Left lung (tissue), 10 donors: ENCODE measurements around the gene HIBCH. TPM values are rescaled to one million over a fixed set of nuclear protein-coding genes. Genes with fewer than 3 reads are reported as not detected.
"Not testable (repeated sequence)": the region's sequence is repeated elsewhere in the genome, so short reads cannot be mapped to it uniquely, and the experiment has no call there.

Source experiments
- ATAC-seq: fragments of 200-7000 bp; cut with Tn5 transposase; one replicate; pipeline ENCODE4 v1.9.1; 2020; ENCODE audit warnings: moderate library complexity
- DNase-seq, 4 donors: peaks; one replicate each; pipeline ENCODE4 v3.0.0-alpha.2; 2013 to 2020
- H3K27ac ChIP-seq, 2 donors: fragments of 200-600 bp; sonication (generic) in 1 of 2; one replicate each; pipeline versions ENCODE4 v1.5.0 to v1.8.0; 2020 to 2021
- H3K27me3 ChIP-seq, 2 donors: fragments of 200-600 bp; sonication (generic) in 1 of 2; one replicate each; pipeline versions ENCODE4 v1.5.0 to v1.8.0; 2020 to 2021
- H3K36me3 ChIP-seq, 2 donors: fragments of 200-600 bp; sonication (generic) in 1 of 2; one replicate each; pipeline versions ENCODE4 v1.5.0 to v1.8.0; 2020 to 2021
- H3K4me1 ChIP-seq, 2 donors: fragments of 200-600 bp; one replicate each; pipeline ENCODE4 v1.8.0; 2021
- H3K4me3 ChIP-seq, 2 donors: fragments of 200-600 bp; sonication (generic) in 1 of 2; one replicate each; pipeline versions ENCODE4 v1.5.0 to v1.8.0; 2020 to 2021; ENCODE audit warnings: mild to moderate bottlenecking in 1 of 2
- H3K9me3 ChIP-seq, 2 donors: fragments of 200-600 bp; sonication (generic) in 1 of 2; one replicate each; pipeline versions ENCODE4 v1.5.0 to v1.8.0; 2020 to 2021
- intact Hi-C, 2 donors: fragments of 100-400 bp; cut with DNase I; formaldehyde crosslinking; loops; one replicate each; pipeline versions ENCODE4 v1.11.2 to v1.14.2; 2022
- polyA plus RNA-seq, 6 donors: library from polyadenylated mRNA; unstranded; fragments of 120-200 nt; gene quantifications; one replicate each; pipeline ENCODE4 v1.2.1, GENCODE V29; 2013; ENCODE audit not compliant: insufficient read length in 6 of 6
- total RNA-seq, 2 donors: library from RNA; stranded (reverse); fragmentation: NEBNext Ultra II Directional; extraction: Animal tissue kit (Norgen Biotek cat#: 25700); gene quantifications; one replicate each; pipeline ENCODE4 v1.2.1, GENCODE V29; 2021
- TF ChIP-seq, protein P1 (sequence below), 2 donors: fragments of 200-600 bp; sonication (generic) in 1 of 2; IDR thresholded peaks; one replicate each; pipeline versions ENCODE4 v1.5.0 to v1.8.0; 2021; ENCODE audit warnings: antibody characterized with exemption in 2 of 2
- donor health status: DM: no; HTN: yes; CAD: no.
- donor health status: DM: no; HTN: no; CAD: no.

HIBCH gene
- total and polyA plus RNA-seq, 8 donors, result 31.8 to 86.8 (median 71.9) TPM

DNA sequence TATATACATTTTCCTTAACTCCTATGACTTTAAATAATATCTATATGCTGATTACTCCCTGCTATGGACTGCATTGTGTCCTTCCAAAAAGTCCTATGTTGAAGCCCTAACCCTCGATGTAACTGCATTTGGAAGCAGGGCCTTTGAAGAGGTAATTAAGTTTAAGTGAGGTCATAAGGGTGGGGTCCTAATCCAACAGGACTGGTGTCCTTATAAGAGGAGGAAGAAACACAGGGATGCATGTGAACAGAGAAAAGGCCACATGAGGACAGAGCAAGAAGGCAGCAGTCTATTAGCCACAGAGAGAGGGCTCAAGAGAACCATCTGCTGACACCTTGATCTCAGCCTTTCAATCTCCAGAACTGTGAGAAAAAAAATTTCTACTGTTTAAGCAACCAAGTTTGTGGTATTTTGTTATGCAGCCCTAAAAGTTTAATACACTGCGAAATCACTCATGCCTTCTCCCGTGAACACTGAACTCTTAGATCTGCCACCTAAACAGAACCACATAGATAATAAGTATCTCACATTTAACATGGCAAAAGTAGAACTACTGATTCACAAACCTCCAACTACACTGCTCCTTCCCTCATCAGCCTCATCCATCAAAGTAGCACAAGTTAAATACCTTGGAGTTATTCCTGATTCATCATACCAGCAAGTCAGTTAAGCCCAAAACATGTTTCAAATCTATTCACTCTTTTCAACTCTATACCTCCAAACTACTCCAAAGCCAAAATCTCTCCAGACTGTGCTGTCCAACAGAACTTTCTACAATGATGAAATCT, 65.4 kb downstream of the HIBCH start:
- ATAC-seq (no peak), DNase-seq (no peak)
- Histone ChIP-seq H3K27me3 (no peaks in the 10 kb centered on the region), H3K27ac (no peak overlapping the region), H3K4me3 (no peak overlapping the region), H3K9me3 (no peaks in the 10 kb centered on the region), H3K4me1 (no peaks in the 10 kb centered on the region), H3K36me3 (peaks cover 0 to 59% of the 10 kb centered on the region in 2 donors)
- intact Hi-C loops, result no loop called here
- TF ChIP-seq, protein P1, sequence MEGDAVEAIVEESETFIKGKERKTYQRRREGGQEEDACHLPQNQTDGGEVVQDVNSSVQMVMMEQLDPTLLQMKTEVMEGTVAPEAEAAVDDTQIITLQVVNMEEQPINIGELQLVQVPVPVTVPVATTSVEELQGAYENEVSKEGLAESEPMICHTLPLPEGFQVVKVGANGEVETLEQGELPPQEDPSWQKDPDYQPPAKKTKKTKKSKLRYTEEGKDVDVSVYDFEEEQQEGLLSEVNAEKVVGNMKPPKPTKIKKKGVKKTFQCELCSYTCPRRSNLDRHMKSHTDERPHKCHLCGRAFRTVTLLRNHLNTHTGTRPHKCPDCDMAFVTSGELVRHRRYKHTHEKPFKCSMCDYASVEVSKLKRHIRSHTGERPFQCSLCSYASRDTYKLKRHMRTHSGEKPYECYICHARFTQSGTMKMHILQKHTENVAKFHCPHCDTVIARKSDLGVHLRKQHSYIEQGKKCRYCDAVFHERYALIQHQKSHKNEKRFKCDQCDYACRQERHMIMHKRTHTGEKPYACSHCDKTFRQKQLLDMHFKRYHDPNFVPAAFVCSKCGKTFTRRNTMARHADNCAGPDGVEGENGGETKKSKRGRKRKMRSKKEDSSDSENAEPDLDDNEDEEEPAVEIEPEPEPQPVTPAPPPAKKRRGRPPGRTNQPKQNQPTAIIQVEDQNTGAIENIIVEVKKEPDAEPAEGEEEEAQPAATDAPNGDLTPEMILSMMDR (IDR thresholded peaks at IDR 0.05), result no peak

DNA sequence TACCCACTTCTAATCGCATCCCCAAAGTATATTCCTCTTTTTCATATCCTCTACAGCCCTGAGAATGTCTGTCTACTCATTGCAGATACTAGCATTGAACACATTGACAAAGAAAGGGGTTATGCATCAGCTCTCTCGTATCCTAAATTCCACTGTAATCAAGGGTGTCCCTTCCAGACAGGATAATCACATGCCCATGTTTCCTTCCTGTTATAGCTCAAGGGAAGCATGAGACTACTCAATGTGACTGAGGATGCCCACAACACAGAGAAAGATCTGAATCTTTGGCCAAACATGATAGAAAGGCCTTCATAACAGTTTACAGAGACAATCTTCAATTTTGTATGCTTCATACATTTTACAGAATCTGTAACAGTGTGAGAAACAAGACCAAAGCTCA, 69.2 kb downstream of the HIBCH start:
- intact Hi-C loops, result no loop called here
- H3K36me3 ChIP-seq, result peaks cover 0 to 42% of the 10 kb centered on the region in 2 donors
- H3K4me3 ChIP-seq, result no peak overlapping the region
- TF ChIP-seq, protein P1 (IDR thresholded peaks at IDR 0.05), result no peak
- no peak overlapping the region for H3K27ac ChIP-seq
- no peaks in the 10 kb centered on the region for H3K27me3 ChIP-seq
- DNase-seq (no peak), ATAC-seq (no peak)
- no peaks in the 10 kb centered on the region for H3K9me3 ChIP-seq
- H3K4me1 ChIP-seq, result no peaks in the 10 kb centered on the region

DNA sequence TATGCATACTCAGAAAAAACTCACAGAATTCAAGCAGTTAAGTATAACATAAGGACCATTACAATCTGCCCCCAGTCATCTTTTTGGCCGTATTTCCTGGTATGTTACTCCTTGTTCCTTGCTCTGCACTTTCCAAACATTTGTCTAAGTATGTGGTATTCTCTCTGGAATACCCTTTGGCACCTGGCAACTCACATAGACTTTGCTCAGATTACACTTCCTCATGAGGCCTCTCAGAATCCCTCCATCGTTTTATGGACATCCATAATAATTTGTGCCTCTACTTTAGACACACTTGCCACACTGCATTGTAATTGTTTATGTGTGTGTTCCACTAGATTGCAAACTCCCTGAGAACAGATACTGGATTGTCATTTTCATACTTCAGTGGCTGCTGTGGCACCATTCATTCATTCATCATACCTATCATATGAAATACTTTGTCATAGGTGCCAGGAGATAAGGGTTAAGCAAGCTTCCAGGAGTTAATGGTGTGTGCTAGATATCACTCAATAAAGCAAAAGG, 84.0 kb downstream of the HIBCH start:
- intact Hi-C loops, result no loop called here
- Histone ChIP-seq H3K36me3 (peaks cover 0 to 24% of the 10 kb centered on the region in 2 donors), H3K4me1 (no peaks in the 10 kb centered on the region), H3K27ac (no peak overlapping the region), H3K4me3 (no peak overlapping the region), H3K9me3 (no peaks in the 10 kb centered on the region), H3K27me3 (no peaks in the 10 kb centered on the region)
- ATAC-seq (no peak), DNase-seq (no peak)
- TF ChIP-seq, protein P1 (IDR thresholded peaks at IDR 0.05), result no peak

- Histone ChIP-seq H3K27ac (no peak overlapping the region), H3K4me3 (no peak overlapping the region), H3K9me3 (no peaks in the 10 kb centered on the region), H3K27me3 (no peaks in the 10 kb centered on the region), H3K36me3 (peaks cover 0 to 26% of the 10 kb centered on the region in 2 donors), H3K4me1 (no peaks in the 10 kb centered on the region)
- ATAC-seq, result no peak
- intact Hi-C loops, result no loop called here
- no peak for DNase-seq
- TF ChIP-seq, protein P1 (IDR thresholded peaks at IDR 0.05), result no peak
Measured at GRCh38 chr2:190235101-190235500, 84.5 kb downstream of the HIBCH start.

DNA sequence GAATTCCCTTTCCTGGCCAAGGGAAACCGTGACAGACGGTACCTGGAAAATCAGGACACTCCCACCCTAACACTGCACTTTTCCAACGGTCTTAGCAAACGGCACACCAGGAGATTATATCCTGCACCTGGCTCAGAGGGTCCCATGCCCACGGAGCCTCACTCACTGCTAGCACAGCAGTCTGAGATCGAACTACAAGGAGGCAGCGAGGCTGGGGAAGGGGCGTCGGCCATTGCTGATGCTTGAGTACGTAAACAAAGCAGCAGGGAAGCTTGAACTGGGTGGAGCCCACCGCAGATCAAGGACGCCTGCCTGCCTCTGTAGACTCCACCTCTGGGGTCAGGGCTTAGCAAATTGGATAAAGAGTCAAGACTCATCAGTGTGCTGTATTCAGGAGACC, 95.6 kb downstream of the HIBCH start:
- peaks cover 0 to 13% of the 10 kb centered on the region in 2 donors for H3K36me3 ChIP-seq
- H3K27ac ChIP-seq, intact Hi-C loops, H3K4me3 ChIP-seq, H3K4me1 ChIP-seq, DNase-seq, H3K27me3 ChIP-seq, ATAC-seq, H3K9me3 ChIP-seq: not testable (repeated sequence)

DNA sequence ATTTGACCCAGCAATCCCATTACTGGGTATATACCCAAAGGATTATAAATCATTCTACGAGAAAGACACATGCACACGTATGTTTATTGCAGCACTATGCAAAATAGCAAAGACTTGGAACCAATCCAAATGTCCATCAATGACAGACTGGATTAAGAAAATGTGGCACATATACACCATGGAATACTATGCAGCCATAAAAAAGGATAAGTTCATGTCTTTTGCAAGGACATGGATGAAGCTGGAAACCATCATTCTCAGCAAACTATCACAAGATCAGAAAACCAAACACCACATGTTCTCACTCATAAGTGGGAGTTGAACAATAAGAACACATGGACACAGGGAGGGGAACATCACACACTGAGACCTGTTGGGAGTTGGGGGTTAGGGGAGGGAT, 96.9 kb downstream of the HIBCH start:
- H3K27me3 ChIP-seq, H3K27ac ChIP-seq, H3K9me3 ChIP-seq, DNase-seq, H3K4me3 ChIP-seq, H3K4me1 ChIP-seq, intact Hi-C loops, ATAC-seq: not testable (repeated sequence)
- peaks cover 0 to 19% of the 10 kb centered on the region in 2 donors for H3K36me3 ChIP-seq
